GM23338 (cell line): ENCODE measurements around the gene NAPSA.

Experiments
- CTCF ChIP-seq, 2 experiments: fragments of 200-600 bp in 1 of 2; sonication (generic) in 1 of 2; conservative IDR thresholded peaks; 2 replicates each; pipeline versions ENCODE4 v1.5.1 to v1.6.1; 2016 to 2017; ENCODE audit warnings: antibody characterized with exemption in 2 of 2, low read depth in 2 of 2, mild to moderate bottlenecking in 2 of 2, moderate library complexity in 1 of 2
- ETS1 ChIP-seq: IDR thresholded peaks from 2 replicates; pipeline ENCODE4 v1.6.1; 2016; ENCODE audit warnings: antibody characterized with exemption
- EZH2 ChIP-seq: fragments of 200-600 bp; sonication (generic); IDR thresholded peaks from one replicate; pipeline ENCODE4 v1.8.0; 2017; ENCODE audit warnings: antibody characterized with exemption, mild to moderate bottlenecking, low read depth; ENCODE audit not compliant: unreplicated experiment
- EZH2phosphoT487 ChIP-seq: fragments of 200-600 bp; sonication (generic); IDR thresholded peaks from one replicate; pipeline ENCODE4 v1.8.1; 2018; ENCODE audit warnings: antibody characterized with exemption; ENCODE audit not compliant: unreplicated experiment
- NANOG ChIP-seq: IDR thresholded peaks from 2 replicates; pipeline ENCODE4 v1.6.1; 2016; ENCODE audit warnings: antibody characterized with exemption, borderline replicate concordance
- POLR2AphosphoS5 ChIP-seq: IDR thresholded peaks from 2 replicates; pipeline ENCODE4 v1.6.1; 2016; ENCODE audit warnings: antibody characterized with exemption, low read depth
- REST ChIP-seq: IDR thresholded peaks from one replicate; pipeline ENCODE4 v1.6.1; 2018; ENCODE audit warnings: antibody characterized with exemption; ENCODE audit not compliant: unreplicated experiment

GRCh38 chr19:50344661-50345318 is 20.6 kb downstream of the NAPSA start:
- TF ChIP-seq CTCF (conservative IDR thresholded peaks at IDR 0.05; ENCODE audit: low read depth in 2 of 2) (no peak), REST (no peak), POLR2AphosphoS5 (no peak), ETS1 (no peak), EZH2 (no peak), NANOG (no peak), EZH2phosphoT487 (no peak)
